Adrenal gland (tissue), 12 donors: ENCODE results near the gene COX4I2. TPM values are rescaled to one million over a fixed set of nuclear protein-coding genes. Genes with fewer than 3 reads are reported as not detected.

ENCODE experiments used
- DNase-seq, 7 donors: peaks; one replicate each; pipeline ENCODE4 v3.0.0-alpha.2; 2019 to 2020
- H3K27ac ChIP-seq, 5 donors: fragments of 200-600 bp; sonication (generic) in 4 of 5; 1 replicate in 3 of 5; 2 replicates in 2 of 5; pipeline versions ENCODE4 v1.5.1 to v1.8.0; 2016 to 2020; ENCODE audit warnings: mild to moderate bottlenecking in 1 of 5
- H3K27me3 ChIP-seq: fragments of 200-600 bp; 2 replicates; pipeline ENCODE4 v1.8.0; 2021
- H3K36me3 ChIP-seq, 2 donors: fragments of 200-600 bp; replicated peaks in 1 of 2; 1 replicate in 1 of 2; 2 replicates in 1 of 2; pipeline versions ENCODE4 v1.5.1 to v1.8.0; 2018 to 2022
- H3K4me1 ChIP-seq, 2 donors: fragments of 200-600 bp; replicated peaks in 1 of 2; 1 replicate in 1 of 2; 2 replicates in 1 of 2; pipeline versions ENCODE4 v1.5.1 to v1.8.0; 2018 to 2021
- H3K4me3 ChIP-seq, 4 donors: fragments of 200-600 bp; sonication (generic) in 3 of 4; one replicate each; pipeline ENCODE4 v1.5.1; 2016 to 2018
- H3K9me3 ChIP-seq, 3 donors: fragments of 200-600 bp; sonication (generic) in 1 of 3; replicated peaks in 1 of 3; 1 replicate in 2 of 3; 2 replicates in 1 of 3; pipeline versions ENCODE4 v1.5.1 to v1.8.0; 2016 to 2021
- CTCF ChIP-seq, 6 experiments: fragments of 450-650 bp in 4 of 6; fragments of 200-600 bp in 2 of 6; sonication (generic) in 1 of 6; IDR thresholded peaks; 1 replicate in 5 of 6; 2 replicates in 1 of 6; pipeline versions ENCODE4 v1.5.1 to v1.8.0; 2016 to 2021; ENCODE audit warnings: antibody characterized with exemption in 6 of 6, mild to moderate bottlenecking in 2 of 6, moderate library complexity in 1 of 6
- POLR2A ChIP-seq, 2 donors: fragments of 450-650 bp; IDR thresholded peaks; one replicate each; pipeline ENCODE4 v1.6.1; 2017; ENCODE audit warnings: antibody characterized with exemption in 2 of 2, mild to moderate bottlenecking in 2 of 2, moderate library complexity in 1 of 2
- WGBS, 4 donors: extraction: QIAGEN DNeasy Blood & Tissue Kit in 2 of 4; methylation state at CpG; one replicate each; pipeline versions ENCODE4 v1.1.5 to v1.1.7; 2013 to 2017; 5-methylcytosine and 5-hydroxymethylcytosine counted together
- intact Hi-C, 2 donors: fragments of 100-400 bp; cut with DNase I; formaldehyde crosslinking; loops; one replicate each; pipeline versions ENCODE4 v1.14.1 to v1.15.0; 2022 to 2023
- polyA plus RNA-seq, 3 donors: library from polyadenylated mRNA; stranded (reverse); fragments of 200-250 nt in 2 of 3; fragments of 350-450 nt in 1 of 3; fragmentation: Illumina TruSeq in 1 of 3; extraction: RNeasy Lipid Tissue Mini Kit (QIAGEN cat#74804) in 1 of 3; gene quantifications; one replicate each; pipeline ENCODE4 v1.2.3, GENCODE V29; 2013 to 2014
- total RNA-seq, 9 donors: library from RNA; depleted of rRNA in 4 of 9; stranded (reverse); fragments of >200 nt in 4 of 9; fragments of 120-200 nt in 1 of 9; fragmentation: NEBNext Ultra II Directional in 1 of 9; extraction: Animal tissue kit (Norgen Biotek cat#: 25700) in 1 of 9; gene quantifications; one replicate each; pipeline versions ENCODE4 v1.1.0 to v1.2.4, GENCODE V29; 2013 to 2023
- donor health status: healthy with polysubstance abuse.
- donor health status: Bipolar disorder and iron deficiency.
- donor health status: DM: yes; HTN: yes; CAD: no.
- donor health status: DM: no; HTN: no; CAD: no.
- donor health status: DM: no; HTN: no; CAD: no.
- donor health status: DM: yes; HTN: yes; CAD: no.

COX4I2 gene
- total and polyA plus RNA-seq, 12 donors: 0.26 to 12.9 (median 2.2) TPM; not detected in 8

GRCh38 chr20:31675828-31676608 is 38.3 kb downstream of the COX4I2 start:
- H3K9me3 ChIP-seq: no peaks in the 10 kb centered on the region
- intact Hi-C loops: no loop called here
- H3K36me3 ChIP-seq: no peaks in the 10 kb centered on the region
- TF ChIP-seq CTCF (IDR thresholded peaks at IDR 0.05) (no peak), POLR2A (IDR thresholded peaks at IDR 0.05) (no peak)
- peaks cover 51 to 88% of the 10 kb centered on the region in 2 donors for H3K4me1 ChIP-seq
- 54 to 58% (median 54%) methylated on average over 11 of the region's 11 CpGs for WGBS, 4 donors
- no peaks in the 10 kb centered on the region for H3K27me3 ChIP-seq
- peak overlapping the region in 1 of 4 donors; percentile 49 for H3K4me3 ChIP-seq
- H3K27ac ChIP-seq: peak overlapping the region; percentile 22 to 94 (median 85)
- DNase-seq: peak in 3 of 7 donors; percentile 39 to 69 (median 46)

- Histone ChIP-seq H3K36me3 (no peaks in the 10 kb centered on the region), H3K9me3 (no peaks in the 10 kb centered on the region), H3K4me3 (no peak overlapping the region), H3K27ac (peak overlapping the region in 4 of 5 donors; percentile 72 to 94 (median 86)), H3K4me1 (peaks cover 50 to 88% of the 10 kb centered on the region in 2 donors), H3K27me3 (no peaks in the 10 kb centered on the region)
- intact Hi-C loops: no loop called here
- TF ChIP-seq CTCF (IDR thresholded peaks at IDR 0.05) (no peak), POLR2A (IDR thresholded peaks at IDR 0.05) (no peak)
- WGBS, 4 donors: 88 to 91% (median 89%) methylated on average over 7 of the region's 7 CpGs
- DNase-seq: no peak
These were observed 38.9 kb downstream of the COX4I2 start for GRCh38 chr20:31676609-31676989.

GRCh38 chr20:31677553-31678260 is 40.0 kb downstream of the COX4I2 start:
- TF ChIP-seq POLR2A (IDR thresholded peaks at IDR 0.05): no peak
- no peak for TF ChIP-seq CTCF (IDR thresholded peaks at IDR 0.05)
- peaks cover 50 to 92% of the 10 kb centered on the region in 2 donors for H3K4me1 ChIP-seq
- intact Hi-C loops: no loop called here
- H3K9me3 ChIP-seq: no peaks in the 10 kb centered on the region
- no peaks in the 10 kb centered on the region for H3K36me3 ChIP-seq
- no peak for DNase-seq
- H3K4me3 ChIP-seq: no peak overlapping the region
- peak overlapping the region in 4 of 5 donors; percentile 7 to 85 (median 68) for H3K27ac ChIP-seq
- no peaks in the 10 kb centered on the region for H3K27me3 ChIP-seq
- 88 to 95% (median 92%) methylated on average over 2 of the region's 2 CpGs for WGBS, 4 donors
